ENCODE measurements around the gene SPTLC2.
"Not testable (repeated sequence)": the region's sequence is repeated elsewhere in the genome, so short reads cannot be mapped to it uniquely, and the experiment has no call there.

The SPTLC2 gene

DNA sequence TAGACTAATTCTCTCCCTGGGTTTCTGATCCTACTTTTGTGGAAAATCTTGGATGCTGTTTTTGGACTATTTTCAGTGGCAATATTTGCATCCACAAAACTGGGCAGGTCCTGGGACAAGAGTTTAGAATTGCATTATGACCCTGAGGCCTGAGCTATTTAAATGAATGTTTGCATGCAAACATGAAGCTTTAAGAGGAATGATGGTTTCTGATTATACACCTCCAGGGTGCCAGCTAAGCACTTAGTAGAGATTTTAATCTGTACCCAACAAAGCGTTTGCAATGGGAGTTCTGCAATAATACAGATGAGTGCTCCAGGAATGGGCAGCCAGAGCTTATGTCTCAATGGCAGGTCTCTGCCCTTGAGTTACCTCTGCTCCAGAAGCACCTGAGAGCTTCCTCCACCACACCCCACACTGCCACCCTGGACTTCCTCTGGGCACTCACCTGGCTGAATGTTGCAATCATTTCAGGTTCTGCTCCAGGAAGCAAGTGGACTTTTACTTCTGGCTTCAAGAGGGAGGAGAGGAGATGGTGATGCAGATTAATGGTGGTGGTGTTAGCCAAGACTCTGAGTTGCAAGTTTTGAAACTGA, 6.0 kb upstream of the SPTLC2 start:
- no peak for DNase-seq

GRCh38 chr14:77620222-77620870, 3.9 kb upstream of the SPTLC2 start:
- no peak for DNase-seq

DNA sequence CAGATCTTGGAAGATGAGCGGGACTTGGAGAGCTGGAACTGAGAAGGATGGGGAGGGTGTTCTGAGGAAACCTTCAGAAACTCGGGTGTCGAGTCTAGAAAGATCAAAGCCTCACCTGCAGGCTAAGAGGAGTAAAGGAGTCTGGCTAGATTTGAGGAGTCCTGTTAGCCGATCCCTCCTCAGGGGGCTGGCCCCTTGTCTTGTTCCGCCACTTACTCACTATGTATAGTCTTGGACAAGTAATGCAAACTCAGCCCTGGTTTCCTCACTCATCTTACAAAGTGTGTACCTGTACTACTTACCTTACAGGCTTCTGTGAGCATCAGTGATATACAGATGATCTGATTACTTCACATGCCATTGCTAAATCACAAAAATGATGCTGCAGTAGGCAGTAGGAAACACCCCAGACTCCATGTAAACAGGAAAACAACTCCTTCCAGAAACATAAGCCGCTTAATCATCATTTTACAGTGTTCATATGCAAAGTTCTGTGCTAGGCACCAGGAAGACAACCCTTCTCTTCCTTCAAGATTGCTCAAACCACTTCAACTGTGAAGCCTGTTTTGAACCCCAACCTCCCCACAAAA, 2.0 kb upstream of the SPTLC2 start:
- no peak for DNase-seq

DNA sequence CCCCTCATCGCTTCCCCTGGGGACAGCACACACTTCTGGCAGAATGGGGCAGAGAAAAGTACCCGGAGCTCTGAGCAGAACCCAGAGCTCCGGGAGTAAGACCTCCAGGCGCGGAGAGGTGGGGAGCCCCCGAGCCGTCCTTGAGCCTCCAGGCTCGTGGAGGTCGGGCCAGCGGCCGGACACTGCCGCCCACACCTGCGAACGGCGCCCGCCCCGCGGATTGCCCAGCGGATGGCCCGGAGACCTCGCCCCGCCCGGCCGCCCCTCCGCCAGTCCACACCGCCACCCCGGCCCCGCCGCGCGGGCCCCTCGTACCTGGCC, 344 bp downstream of the SPTLC2 start:
- no peak for DNase-seq

DNA sequence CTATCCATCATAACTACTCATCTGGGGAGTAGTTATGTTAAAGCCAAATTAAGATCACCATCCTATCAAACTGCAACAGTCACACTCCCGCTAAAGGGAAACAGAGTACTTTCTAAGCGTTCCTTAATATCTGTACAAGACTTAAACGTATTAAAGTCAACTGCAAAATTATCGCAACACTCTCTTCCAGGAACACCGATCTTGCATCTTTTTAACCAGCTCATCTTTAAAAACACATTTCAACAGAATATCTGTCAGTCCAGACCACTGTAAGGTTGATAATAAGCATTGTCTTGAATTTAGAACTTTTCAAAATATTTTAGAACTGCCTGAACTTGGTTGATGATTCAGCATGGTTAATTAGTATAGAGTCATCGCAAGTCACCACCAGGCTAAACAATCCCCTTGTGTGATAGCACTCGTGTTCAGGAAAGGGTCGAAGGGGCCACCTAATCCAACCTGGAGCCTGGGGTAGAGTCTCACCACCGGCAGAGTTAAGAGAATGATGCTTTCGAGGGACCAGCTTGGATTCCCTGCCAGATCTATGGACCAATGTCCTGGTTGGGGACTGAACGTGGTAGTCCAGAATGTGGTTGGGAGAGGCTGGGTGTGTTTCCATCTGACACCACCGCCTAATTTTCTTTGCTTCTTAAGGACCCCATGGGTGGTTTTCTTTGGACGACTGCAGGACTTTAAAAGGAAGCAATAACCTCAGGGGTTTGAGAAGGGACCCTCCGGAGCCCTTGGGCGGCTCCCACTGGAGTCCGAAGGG, 890 bp downstream of the SPTLC2 start:
- DNase-seq: no peak

DNA sequence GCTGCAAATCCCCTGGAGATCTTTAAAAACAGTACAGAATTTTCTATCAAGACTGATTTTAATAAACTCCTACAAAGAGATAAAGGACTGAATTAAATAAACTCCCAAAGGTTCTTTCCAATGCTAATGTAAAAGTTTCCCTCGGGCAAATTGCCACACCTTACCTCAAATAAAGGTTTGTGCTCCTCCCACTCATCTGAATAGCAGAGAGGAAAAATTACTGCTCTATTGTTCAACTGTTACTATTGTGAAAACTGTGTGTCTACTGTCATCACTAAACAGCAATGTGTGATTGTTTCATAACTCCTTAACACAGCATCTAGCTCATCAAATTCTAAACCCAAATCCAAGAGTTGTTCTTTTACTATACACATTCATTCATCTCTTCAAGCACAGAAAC, 3.2 kb downstream of the SPTLC2 start:
- no peak for DNase-seq

GRCh38 chr14:77612011-77612620, 4.3 kb downstream of the SPTLC2 start:
- DNase-seq: no peak

DNA sequence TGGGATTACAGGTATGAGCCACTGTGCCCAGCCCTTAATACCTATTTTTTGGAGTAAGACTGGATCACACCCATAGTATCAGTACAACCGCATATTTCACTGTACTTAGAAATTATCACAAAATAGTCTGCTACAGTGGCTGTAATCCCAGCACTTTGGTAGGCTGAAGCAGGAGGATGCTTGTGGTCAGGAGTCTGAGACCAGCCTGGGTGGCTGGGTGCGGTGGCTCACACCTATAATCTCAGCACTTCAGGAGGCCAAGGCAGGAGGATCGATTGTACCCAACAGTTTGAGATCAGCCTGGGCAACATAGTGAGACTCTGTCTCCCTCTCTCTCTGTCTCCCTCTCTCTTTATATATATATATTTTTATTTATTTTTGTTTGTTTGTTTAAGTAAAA, 5.9 kb downstream of the SPTLC2 start:
- DNase-seq: no peak

GRCh38 chr14:77609922-77610321, 6.5 kb downstream of the SPTLC2 start:
- no peak for DNase-seq

DNA sequence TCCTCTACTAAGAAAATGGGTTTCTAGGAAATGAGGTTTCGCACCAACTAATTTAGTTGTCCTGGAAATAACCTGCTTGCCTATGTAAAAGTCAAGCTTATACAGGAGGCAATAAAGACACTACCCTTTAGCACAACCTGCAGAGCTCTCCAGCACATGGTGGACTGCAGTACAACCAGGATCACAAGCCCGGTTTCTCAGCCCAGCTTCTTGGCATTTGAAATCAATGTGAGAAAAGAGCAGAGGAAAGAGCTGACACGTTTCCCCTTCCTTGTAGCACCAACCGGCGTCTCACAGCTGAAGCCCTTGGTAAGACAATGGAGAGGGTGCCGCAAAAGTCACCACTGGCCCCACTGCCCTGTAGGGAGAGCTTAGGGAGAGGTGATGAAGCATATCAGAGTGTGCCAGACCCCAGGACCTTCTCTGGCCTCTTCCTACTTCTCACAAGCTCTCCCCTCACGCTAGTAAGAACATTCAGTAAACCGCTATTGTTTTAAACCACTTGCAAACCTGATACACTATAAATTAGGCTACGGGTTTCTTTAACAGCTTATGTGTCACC, 8.6 kb downstream of the SPTLC2 start:
- peak; percentile 29 for DNase-seq

- DNase-seq: no peak
Measured at GRCh38 chr14:77605392-77605972, 11.0 kb downstream of the SPTLC2 start.

- DNase-seq: no peak
Measured at GRCh38 chr14:77603654-77604255, 12.7 kb downstream of the SPTLC2 start.

DNA sequence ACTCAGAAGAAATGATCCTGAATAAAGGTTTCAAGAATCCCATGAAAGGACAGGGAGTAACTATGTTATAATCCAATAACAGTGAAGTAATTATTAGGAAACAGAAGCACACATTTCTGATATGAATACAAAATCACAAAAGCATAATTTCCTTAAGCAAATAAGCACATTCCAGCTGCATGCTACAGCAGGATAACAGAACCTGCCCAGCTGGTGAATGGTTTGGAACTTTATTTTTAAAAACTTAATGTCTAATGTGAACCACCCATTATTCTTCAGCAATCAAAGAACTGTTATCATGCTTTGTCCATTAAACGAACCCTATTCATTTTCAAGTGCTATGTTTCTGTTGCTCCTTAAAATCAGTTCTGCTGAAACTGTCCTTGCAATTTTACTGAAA, 13.4 kb downstream of the SPTLC2 start:
- DNase-seq: no peak

DNA sequence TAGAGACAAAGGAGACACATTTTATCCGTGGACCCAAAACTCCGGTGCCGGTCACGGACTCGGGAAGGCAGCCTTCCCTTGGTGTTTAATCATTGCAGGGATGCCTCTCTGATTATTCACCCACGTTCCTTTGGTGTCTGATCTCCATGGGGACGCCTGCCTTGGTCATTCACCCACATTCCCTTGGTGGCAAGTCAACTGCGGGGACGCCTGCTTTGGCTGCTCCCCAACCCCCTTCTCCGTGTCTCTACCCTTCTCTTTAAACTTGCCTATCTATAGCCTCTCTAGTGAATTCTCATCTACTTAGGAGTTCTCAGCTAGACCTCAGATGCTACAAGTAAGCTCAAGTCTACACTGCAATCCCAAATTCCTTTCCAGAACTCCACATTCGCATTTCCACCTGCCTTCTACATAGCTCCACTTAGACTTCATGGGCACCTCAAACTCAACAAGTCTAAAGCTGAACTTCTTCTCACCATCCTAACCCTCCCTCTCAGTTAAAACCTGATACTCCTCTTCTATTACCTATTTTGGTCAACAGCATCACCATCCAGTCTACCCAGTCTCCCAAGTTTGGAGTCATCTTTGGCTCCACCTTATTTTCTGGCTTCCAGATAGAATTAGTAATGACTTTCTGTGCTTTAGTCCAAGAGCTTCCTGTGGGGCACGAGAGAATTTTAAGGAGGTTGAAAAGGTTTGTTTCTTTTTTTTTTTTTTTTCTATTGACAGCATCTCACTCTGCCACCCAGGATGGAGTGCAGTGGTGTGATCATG, 14.4 kb downstream of the SPTLC2 start:
- DNase-seq: no peak

DNA sequence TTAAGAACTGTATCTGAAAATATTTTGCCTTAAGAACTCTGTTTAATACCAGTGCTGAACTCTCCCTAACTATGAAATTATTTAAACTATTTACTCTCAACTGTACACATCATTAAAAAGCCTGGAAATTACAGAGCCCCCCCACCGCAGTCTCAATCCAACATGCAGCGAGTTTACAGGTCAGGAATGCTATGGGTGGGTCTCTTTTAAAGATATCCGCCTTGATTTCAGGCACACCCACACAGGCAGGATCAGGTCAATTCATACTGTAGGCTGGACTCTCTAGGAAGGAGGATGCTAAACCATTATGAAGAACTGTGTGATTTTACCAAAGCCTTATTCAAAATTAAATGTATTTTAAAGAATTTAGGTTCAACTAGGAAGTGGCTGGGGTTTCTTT, 16.5 kb downstream of the SPTLC2 start:
- DNase-seq: no peak

GRCh38 chr14:77598366-77599070, 17.9 kb downstream of the SPTLC2 start:
- no peak for DNase-seq

DNA sequence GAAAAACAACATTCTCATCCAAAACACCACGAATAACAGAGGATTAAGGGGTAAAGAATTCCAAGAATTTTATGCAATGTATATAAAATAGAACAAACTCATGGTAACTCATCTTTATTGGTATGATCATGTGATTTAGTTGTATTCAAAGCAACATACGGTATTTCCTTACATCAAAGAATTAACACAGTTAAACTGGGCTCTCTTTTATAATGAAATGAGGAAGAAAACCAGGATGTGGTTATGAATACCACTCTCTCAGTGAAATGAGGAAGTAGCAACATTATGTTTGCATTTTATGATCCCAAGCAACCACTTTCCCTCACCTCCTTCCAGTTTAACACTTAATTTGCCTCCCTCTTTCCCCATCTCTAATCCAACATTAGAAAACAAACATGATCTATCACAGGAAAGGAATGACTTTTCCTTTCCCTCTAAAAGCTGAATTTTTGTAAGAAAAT, 22.9 kb downstream of the SPTLC2 start:
- DNase-seq: peak; percentile 87

DNA sequence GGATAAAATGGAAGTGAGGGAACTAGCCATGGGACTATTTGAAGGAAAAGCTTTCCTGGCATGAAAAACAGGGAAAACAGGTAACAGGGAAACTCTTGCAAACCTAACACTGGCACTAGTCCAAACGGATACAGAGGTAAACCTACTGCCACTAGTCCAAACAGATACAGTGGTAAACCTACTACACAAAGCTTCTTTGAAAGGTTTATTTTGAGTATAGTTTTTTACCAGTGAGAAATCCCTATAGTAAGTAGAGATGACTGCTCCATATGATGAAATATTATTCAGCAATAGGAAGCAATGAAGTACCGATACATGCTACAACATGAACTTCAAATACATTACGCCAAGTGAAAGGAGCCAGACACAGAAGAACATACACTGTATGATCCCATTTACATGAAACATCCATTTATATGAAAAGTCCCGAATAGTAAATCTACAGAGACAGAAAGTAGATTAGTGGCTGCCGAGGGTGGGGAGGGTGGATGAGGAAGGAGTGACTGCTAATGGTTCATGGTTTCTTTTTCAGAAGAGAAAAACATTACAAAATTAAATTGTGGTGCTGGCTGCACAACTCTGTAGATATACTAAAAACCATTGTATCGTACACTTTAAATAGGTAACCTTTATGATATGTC, 25.5 kb downstream of the SPTLC2 start:
- DNase-seq: no peak

DNA sequence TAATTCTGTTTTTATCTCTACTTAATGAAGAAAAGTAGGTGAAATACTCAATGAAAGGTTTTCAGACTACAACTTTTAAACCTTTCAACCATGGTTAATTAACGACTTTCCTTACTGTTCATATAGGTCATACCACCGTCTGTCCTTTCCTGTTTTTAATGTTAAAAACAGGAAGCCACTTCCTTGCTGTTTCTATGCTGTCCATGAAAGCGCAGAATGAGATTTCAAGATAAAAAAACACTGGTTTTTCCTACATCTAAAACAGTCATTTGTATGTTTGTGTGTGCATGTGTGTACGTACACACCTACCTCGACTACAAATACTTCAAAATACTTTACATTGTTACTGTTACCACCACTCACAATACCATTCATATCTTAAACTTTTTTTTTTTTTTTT, 27.3 kb downstream of the SPTLC2 start:
- DNase-seq: peak; percentile 30

DNA sequence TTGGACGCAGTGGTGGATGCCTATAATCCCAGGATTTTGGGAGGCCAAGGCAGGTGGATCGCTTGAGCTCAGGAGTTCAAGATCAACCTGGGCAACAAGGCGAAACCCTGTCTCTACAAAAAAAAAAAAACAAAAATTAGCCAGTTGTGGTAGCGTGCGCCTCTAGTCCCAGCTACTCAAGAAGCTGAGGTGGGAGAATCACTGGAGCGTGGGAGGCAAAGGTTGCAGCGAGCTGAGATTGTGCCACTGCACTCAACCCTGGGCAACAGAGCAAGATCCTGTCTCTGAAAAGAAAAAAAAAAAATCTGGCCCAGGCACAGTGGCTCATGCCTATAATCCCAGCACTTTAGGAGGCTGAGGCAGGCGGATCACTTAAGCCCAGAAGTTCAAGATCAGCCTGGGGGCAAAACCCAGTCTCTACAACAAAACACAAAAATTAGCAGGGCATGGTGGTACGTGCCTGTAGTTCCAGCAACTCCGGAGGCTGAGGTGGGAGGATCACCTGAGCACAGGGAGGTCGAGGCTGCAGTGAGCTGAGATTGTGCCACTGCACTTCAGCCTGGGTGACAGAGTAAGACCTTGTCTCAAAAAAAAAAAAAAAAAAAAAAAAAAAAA, 27.9 kb downstream of the SPTLC2 start:
- DNase-seq: not testable (repeated sequence)
